ENCODE results near the gene DAPK2. TPM values are rescaled to one million over a fixed set of nuclear protein-coding genes. Genes with fewer than 3 reads are reported as not detected.

The DAPK2 gene
- total RNA-seq, 1 donor from 2014 or later, result 36.9 TPM

GRCh38 chr15:64030123-64030522 lies 16.2 kb downstream of the DAPK2 start:
- intact Hi-C loops (cut with DNase I), result no loop called here
- ATAC-seq (no peak), DNase-seq (ENCODE audit: low spot score) (no peak)

GRCh38 chr15:64029633-64030032 lies 16.7 kb downstream of the DAPK2 start:
- intact Hi-C loops (cut with DNase I), result no loop called here
- DNase-seq (ENCODE audit: low spot score) (no peak), ATAC-seq (no peak)

DNA sequence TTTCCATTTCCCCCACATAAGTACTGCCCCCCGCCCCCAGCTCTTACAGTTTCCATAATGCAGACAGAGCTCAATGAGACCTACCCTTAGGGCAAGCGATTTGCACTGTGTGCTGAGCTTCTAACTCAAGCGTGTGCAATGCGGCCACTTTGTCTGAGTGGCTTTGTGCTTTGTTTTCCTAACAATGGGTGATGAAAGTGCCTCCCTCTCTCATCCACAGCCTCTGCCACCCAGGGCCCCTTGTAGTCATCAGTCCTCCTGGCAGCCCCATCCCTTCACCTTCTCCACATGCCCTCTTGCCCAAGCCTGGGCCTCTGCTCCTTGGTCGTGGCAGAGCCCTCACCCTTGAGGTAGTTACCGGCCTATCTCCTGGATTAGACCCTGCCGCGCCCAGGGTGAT lies 17.2 kb downstream of the DAPK2 start:
- intact Hi-C loops (cut with DNase I), result no loop called here
- DNase-seq (ENCODE audit: low spot score) (no peak), ATAC-seq (no peak)

GRCh38 chr15:64026591-64026990 lies 19.7 kb downstream of the DAPK2 start:
- intact Hi-C loops (cut with DNase I), result no loop called here
- no peak for ATAC-seq
- DNase-seq (ENCODE audit: low spot score), result no peak

DNA sequence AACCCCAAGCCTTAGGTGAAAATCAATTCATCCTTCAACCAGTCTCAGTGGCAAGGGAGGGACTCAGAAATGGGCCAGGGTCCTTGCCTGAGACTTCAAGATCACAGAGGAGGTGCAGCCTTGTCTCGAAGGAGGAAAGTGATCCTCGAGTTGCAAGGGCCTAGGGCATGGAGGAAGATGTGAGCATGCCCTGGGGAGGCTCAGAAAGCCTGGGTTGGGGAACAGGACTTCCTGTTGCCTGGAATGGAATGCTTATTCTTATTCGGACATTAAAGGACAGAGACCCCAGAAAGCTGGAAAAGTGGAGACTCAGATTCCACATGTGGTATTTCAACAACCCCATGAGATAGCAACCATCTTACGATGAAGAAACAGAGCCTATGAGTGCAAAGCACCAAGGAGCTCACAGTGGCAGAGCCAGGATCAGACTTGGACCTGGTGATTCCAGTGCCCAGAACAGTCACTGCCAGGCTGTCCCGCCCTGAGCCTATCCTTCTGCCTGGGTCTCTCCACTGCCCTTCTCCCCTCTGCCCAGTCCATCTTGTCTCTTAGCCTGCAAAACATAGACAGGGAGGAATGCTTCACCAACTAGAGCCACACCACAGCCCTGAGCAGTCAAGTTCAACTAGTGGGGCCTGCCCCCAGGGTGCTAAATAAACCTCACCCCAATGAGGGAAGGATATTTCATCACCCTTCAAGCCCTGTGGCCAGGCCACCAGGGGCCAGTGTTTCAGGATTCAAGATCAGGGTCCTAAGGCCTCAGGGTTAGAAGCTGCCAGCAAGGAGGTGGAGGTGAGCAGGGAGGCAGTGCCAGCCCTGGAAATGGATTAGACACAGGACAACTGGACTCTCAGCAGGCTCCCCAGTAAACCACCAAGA lies 21.9 kb downstream of the DAPK2 start:
- peak; percentile 26 for ATAC-seq
- DNase-seq (ENCODE audit: low spot score), result no peak
- intact Hi-C loops (cut with DNase I), result no loop called here

DNA sequence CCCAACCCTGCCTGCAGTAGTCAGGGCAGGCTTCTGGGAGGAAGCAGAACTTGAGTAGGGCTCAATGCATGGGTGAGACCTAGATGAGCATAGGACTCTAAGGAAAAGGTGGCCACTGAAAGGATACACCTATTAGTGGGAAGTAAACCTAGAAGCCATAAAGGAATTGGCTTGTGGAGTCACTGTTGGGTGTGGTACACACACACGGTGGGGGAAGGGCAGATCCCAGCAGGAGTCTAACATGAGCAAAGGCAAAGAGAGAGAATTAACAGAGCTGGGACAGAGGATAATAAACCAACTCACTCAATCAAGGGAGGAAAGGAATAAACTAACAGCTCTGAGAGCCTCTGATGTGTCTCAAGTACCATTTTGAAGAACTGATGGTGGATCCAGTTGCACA lies 23.1 kb downstream of the DAPK2 start:
- DNase-seq (ENCODE audit: low spot score) (no peak), ATAC-seq (no peak)
- intact Hi-C loops (cut with DNase I), result no loop called here

GRCh38 chr15:64022571-64022970 lies 23.7 kb downstream of the DAPK2 start:
- DNase-seq (ENCODE audit: low spot score), result no peak
- ATAC-seq, result no peak
- intact Hi-C loops (cut with DNase I), result no loop called here

- DNase-seq (ENCODE audit: low spot score), result no peak
- peak; percentile 29 for ATAC-seq
- intact Hi-C loops (cut with DNase I), result no loop called here
Measured at GRCh38 chr15:64019764-64020163, 26.5 kb downstream of the DAPK2 start.

GRCh38 chr15:64017591-64018163 lies 28.6 kb downstream of the DAPK2 start:
- no peak for ATAC-seq
- DNase-seq (ENCODE audit: low spot score), result no peak
- intact Hi-C loops (cut with DNase I), result no loop called here

GRCh38 chr15:64017082-64017588 lies 29.1 kb downstream of the DAPK2 start:
- ATAC-seq (no peak), DNase-seq (ENCODE audit: low spot score) (no peak)
- intact Hi-C loops (cut with DNase I), result no loop called here

DNA sequence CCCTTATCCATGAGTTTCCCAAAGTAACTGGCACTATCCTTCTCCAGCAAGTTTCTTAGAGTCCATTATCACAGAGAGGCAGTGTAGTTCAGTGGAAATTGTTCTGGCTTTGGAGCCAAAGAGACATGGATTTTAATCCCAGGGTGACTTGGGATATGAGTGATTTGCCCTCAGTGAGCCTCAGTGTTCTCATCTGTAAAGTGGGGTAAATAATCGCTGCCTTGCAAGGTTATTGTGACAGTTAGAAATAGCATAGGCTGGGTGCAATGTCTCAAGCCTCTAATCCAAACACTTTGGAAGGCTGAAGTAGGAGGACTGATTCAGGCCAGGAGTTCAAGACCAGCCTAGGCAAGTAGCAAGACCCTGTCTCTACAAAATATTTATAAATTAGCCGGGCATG lies 30.0 kb downstream of the DAPK2 start:
- intact Hi-C loops (cut with DNase I), result no loop called here
- DNase-seq (ENCODE audit: low spot score) (no peak), ATAC-seq (no peak)

DNA sequence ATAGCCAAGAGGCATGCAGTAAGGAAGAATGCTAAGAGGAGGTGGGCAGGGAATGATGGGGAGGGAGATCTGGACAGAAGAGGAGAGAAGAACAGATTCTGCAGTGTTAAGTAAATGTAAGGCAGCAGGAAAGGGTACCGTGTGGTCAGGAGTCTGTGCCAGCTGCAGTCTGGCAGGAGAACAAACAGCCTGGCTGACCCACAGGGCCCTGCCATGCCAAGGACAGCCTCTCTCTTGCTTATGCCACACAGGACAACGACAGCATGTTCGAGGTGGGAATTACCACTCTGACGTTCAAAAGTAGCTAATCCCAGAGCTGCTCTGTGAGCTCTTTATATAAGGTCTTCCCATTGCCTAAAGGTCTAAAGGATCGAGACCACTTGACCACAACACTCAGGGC lies 31.3 kb downstream of the DAPK2 start:
- DNase-seq (ENCODE audit: low spot score) (no peak), ATAC-seq (peak; percentile 39)
- intact Hi-C loops (cut with DNase I), result no loop called here

DNA sequence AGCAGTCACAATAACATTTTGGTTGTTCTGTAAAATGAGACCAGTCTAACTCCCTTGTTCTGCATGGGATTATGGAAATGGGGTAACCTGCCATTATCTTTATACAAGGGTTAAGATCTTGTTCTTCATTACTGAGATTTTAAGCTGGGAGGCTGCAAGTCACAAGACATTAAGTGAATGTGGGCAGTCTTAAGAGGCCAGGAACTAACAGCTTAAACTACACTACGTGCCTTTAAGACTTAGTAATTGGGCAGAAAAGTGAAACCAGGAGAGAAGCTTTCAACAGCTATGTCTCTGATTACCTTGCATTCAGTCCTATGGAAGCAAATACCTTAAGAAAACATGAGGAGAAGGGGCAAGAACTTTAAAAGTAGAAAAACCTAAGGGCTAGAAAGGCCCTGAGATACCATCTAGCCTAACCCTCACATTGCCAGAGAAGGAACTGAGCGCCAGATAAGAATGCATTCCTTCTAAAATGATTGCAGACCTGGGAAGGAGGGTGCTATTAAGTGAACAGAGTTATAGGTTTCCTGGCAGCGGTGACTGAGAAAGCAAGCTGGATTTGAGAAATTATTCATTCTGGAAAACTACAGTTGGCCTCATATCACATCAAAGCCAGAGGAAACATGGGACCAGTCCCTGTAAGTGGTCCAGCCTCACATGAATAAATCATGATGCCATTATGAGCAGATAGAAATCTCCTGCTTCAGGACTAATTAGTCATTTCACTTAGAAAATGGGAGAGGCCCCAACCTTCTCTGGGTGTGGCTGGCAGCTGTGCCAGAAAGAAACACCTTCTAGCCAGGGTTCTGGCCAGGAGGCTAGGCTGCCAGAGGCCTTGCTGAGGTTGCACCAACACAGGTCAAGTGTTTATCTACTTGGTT lies 32.9 kb downstream of the DAPK2 start:
- intact Hi-C loops (cut with DNase I), result no loop called here
- ATAC-seq, result no peak

DNA sequence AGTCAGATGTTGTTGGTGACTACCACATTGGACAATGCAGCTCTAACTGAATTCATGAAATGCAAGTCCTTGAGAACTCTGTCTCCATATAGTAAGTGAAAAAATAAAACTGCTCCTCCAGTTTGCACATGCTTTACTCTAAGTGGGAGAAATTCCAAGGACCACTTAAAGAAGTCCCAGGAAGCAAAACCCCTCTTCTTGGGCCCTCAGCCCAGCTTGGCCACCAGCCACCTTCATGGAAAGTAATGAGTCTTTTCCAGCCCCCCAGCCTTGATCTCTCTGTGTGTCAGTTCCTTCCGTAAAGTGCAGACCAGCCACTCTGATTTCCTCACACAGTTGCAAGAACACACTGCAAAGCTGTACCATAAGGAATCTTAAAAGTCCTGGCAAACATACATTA lies 34.5 kb downstream of the DAPK2 start:
- intact Hi-C loops (cut with DNase I), result no loop called here
- DNase-seq (ENCODE audit: low spot score), result no peak
- no peak for ATAC-seq

More for the DNA sequence above, 32.9 kb downstream of the DAPK2 start:
- no peak for DNase-seq (ENCODE audit: low spot score)

- ATAC-seq (peak; percentile 36), DNase-seq (ENCODE audit: low spot score) (no peak)
- intact Hi-C loops (cut with DNase I), result no loop called here
Measured at GRCh38 chr15:64010719-64011118, 35.6 kb downstream of the DAPK2 start.

DNA sequence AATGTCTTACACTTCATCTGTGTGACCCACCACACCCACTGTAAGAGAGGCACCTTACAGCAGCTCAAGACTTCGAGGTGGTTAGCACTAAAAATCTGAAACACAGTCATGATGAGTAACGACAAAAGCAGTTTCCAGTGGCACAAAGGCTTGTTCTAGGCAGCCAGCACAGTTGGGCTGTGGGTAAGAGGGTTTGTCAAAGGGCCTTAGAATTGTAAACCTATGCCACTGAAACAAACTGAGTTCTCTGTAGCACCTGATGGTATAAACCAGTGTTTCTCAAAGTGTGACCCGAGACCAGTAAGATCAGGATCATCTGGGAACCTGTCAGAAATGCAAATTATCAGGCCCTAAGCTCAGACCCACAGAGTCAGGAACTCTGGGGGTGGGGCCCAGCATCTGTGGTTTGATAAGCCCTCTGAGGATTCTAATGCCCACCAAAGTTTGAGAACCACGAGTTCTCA lies 36.5 kb downstream of the DAPK2 start:
- intact Hi-C loops (cut with DNase I), result no loop called here
- no peak for ATAC-seq
- DNase-seq (ENCODE audit: low spot score), result no peak

GRCh38 chr15:64009241-64009640 lies 37.0 kb downstream of the DAPK2 start:
- peak; percentile 80 for ATAC-seq
- intact Hi-C loops (cut with DNase I), result no loop called here
- DNase-seq (ENCODE audit: low spot score), result peak; percentile 54

DNA sequence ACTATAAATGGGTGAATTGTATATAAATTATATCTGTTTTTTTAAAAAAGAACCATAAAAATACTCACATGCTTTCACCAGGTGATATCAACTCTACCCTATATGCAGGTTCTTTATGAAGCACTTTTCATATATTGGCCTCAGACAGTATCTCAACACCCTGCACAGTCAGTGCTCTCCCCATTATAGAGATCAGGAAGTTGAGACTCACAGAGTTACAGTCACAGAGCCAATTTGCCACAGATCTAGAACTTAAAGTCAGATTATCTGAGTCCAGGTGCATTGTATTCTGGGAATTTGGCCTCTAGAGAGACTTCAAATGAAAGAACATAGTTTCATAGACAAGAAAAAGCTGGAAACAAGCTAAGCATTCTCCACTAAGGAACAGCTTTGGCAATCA lies 38.1 kb downstream of the DAPK2 start:
- ATAC-seq, result no peak
- intact Hi-C loops (cut with DNase I), result no loop called here

GRCh38 chr15:64006642-64007041 lies 39.6 kb downstream of the DAPK2 start:
- no peak for ATAC-seq

More for the DNA sequence above, 38.1 kb downstream of the DAPK2 start:
- no peak for DNase-seq (ENCODE audit: low spot score)

More at GRCh38 chr15:64006642-64007041, 39.6 kb downstream of the DAPK2 start:
- intact Hi-C loops (cut with DNase I), result no loop called here
- DNase-seq (ENCODE audit: low spot score), result peak; percentile 38
